ENCODE measurements around the gene INTS12. TPM values are rescaled to one million over a fixed set of nuclear protein-coding genes. Genes with fewer than 3 reads are reported as not detected.
"Not testable (repeated sequence)": the region's sequence is repeated elsewhere in the genome, so short reads cannot be mapped to it uniquely, and the experiment has no call there.

The INTS12 gene
- 10 to 100 TPM; 17.2 to 30.6 (median 21.5) TPM for polyA plus RNA-seq

GRCh38 chr4:105708181-105709080, at the start of gene INTS12, which contains the start of gene GSTCD:
Gene INTS12, minus strand, starts transcription at chr4:105708689. Its CDS starts 8,684 bp downstream, at chr4:105700005.
Gene GSTCD, plus strand, starts transcription at chr4:105708784. Its CDS starts 8,830 bp downstream, at chr4:105717614.
- no peaks in the 10 kb centered on the region for H3K9me3 Mint-ChIP-seq
- peak within 1 kb of the TSS; percentile 94 to 98 (median 96) for H3K27ac Mint-ChIP-seq
- DNase-seq: peak; percentile 83 to 87 (median 86)
- peaks cover 11 to 31% of the 10 kb centered on the region in 2 donors for H3K4me1 Mint-ChIP-seq
- peak within 1 kb of the TSS; percentile 99 to 100 (median 99) for H3K4me3 Mint-ChIP-seq
- H3K27me3 Mint-ChIP-seq (ENCODE audit: low read depth in 3 of 3): peaks cover 0 to 8% (median 0%) of the 10 kb centered on the region in 3 donors
- H3K36me3 Mint-ChIP-seq: no peaks in the 10 kb centered on the region

GRCh38 chr4:105755375-105755774, 46.9 kb upstream of the INTS12 start:
- no peaks in the 10 kb centered on the region for H3K9me3 Mint-ChIP-seq
- peaks cover 0 to 1% (median 0%) of the 10 kb centered on the region in 3 donors for H3K27me3 Mint-ChIP-seq (ENCODE audit: low read depth in 3 of 3)
- DNase-seq: no peak
- H3K4me1 Mint-ChIP-seq: no peaks in the 10 kb centered on the region
- no peak overlapping the region for H3K27ac Mint-ChIP-seq
- no peak overlapping the region for H3K4me3 Mint-ChIP-seq
- H3K36me3 Mint-ChIP-seq: no peaks in the 10 kb centered on the region

- Mint-ChIP-seq H3K27ac (no peak overlapping the region), H3K9me3 (no peaks in the 10 kb centered on the region), H3K36me3 (peaks cover 0 to 3% (median 0%) of the 10 kb centered on the region in 3 donors), H3K4me3 (no peak overlapping the region), H3K27me3 (ENCODE audit: low read depth in 3 of 3) (peaks cover 0 to 1% (median 0%) of the 10 kb centered on the region in 3 donors), H3K4me1 (no peaks in the 10 kb centered on the region)
- DNase-seq: no peak
Measured at GRCh38 chr4:105753361-105753760, 44.9 kb upstream of the INTS12 start.

- Mint-ChIP-seq H3K36me3 (peaks cover 0 to 4% (median 3%) of the 10 kb centered on the region in 3 donors), H3K9me3 (no peaks in the 10 kb centered on the region), H3K4me3 (no peak overlapping the region), H3K27me3 (ENCODE audit: low read depth in 3 of 3) (no peaks in the 10 kb centered on the region), H3K4me1 (no peaks in the 10 kb centered on the region), H3K27ac (no peak overlapping the region)
- no peak for DNase-seq
Measured at GRCh38 chr4:105751718-105752299, 43.3 kb upstream of the INTS12 start.

- DNase-seq: no peak
- Mint-ChIP-seq H3K4me1 (no peaks in the 10 kb centered on the region), H3K9me3 (no peaks in the 10 kb centered on the region), H3K27me3 (ENCODE audit: low read depth in 3 of 3) (no peaks in the 10 kb centered on the region), H3K36me3 (peaks cover 3 to 7% (median 6%) of the 10 kb centered on the region in 3 donors), H3K4me3 (no peak overlapping the region), H3K27ac (no peak overlapping the region)
Measured at GRCh38 chr4:105748222-105748621, 39.7 kb upstream of the INTS12 start.

- Mint-ChIP-seq H3K36me3 (peaks cover 28 to 38% (median 36%) of the 10 kb centered on the region in 3 donors), H3K4me1 (no peaks in the 10 kb centered on the region), H3K4me3 (no peak overlapping the region), H3K27me3 (ENCODE audit: low read depth in 3 of 3) (no peaks in the 10 kb centered on the region), H3K27ac (no peak overlapping the region), H3K9me3 (peaks cover 4 to 22% (median 16%) of the 10 kb centered on the region in 6 donors)
- DNase-seq: no peak
Measured at GRCh38 chr4:105741548-105741947, 33.1 kb upstream of the INTS12 start.

GRCh38 chr4:105735217-105735616, 26.7 kb upstream of the INTS12 start:
- DNase-seq; H3K27me3 Mint-ChIP-seq (ENCODE audit: low read depth in 3 of 3); H3K4me3 Mint-ChIP-seq; H3K27ac Mint-ChIP-seq; H3K4me1 Mint-ChIP-seq: not testable (repeated sequence)
- Mint-ChIP-seq H3K9me3 (peaks cover 4 to 28% (median 23%) of the 10 kb centered on the region in 6 donors), H3K36me3 (peaks cover 48 to 81% (median 65%) of the 10 kb centered on the region in 3 donors)

- not testable (repeated sequence) for H3K9me3 Mint-ChIP-seq; H3K4me1 Mint-ChIP-seq; H3K27ac Mint-ChIP-seq; H3K4me3 Mint-ChIP-seq; DNase-seq; H3K27me3 Mint-ChIP-seq (ENCODE audit: low read depth in 3 of 3)
- peaks cover 28 to 57% (median 44%) of the 10 kb centered on the region in 3 donors for H3K36me3 Mint-ChIP-seq
Measured at GRCh38 chr4:105729895-105730294, 21.4 kb upstream of the INTS12 start.

- DNase-seq: no peak
- no peak overlapping the region for H3K27ac Mint-ChIP-seq
- H3K4me1 Mint-ChIP-seq: no peaks in the 10 kb centered on the region
- H3K9me3 Mint-ChIP-seq: peaks cover 0 to 3% (median 0%) of the 10 kb centered on the region in 6 donors
- H3K4me3 Mint-ChIP-seq: no peak overlapping the region
- H3K36me3 Mint-ChIP-seq: peaks cover 10 to 25% (median 16%) of the 10 kb centered on the region in 3 donors
- no peaks in the 10 kb centered on the region for H3K27me3 Mint-ChIP-seq (ENCODE audit: low read depth in 3 of 3)
Measured at GRCh38 chr4:105725623-105726022, 17.1 kb upstream of the INTS12 start.

GRCh38 chr4:105719204-105719603, 10.7 kb upstream of the INTS12 start:
- peaks cover 0 to 6% (median 3%) of the 10 kb centered on the region in 3 donors for H3K36me3 Mint-ChIP-seq
- no peak for DNase-seq
- no peaks in the 10 kb centered on the region for H3K9me3 Mint-ChIP-seq
- no peaks in the 10 kb centered on the region for H3K4me1 Mint-ChIP-seq
- no peaks in the 10 kb centered on the region for H3K27me3 Mint-ChIP-seq (ENCODE audit: low read depth in 3 of 3)
- H3K4me3 Mint-ChIP-seq: no peak overlapping the region
- H3K27ac Mint-ChIP-seq: no peak overlapping the region

GRCh38 chr4:105715692-105716278, 7.3 kb upstream of the INTS12 start:
- DNase-seq: peak; percentile 12 to 21 (median 14)
- Mint-ChIP-seq H3K9me3 (no peaks in the 10 kb centered on the region), H3K4me1 (no peaks in the 10 kb centered on the region), H3K4me3 (no peak overlapping the region), H3K27me3 (ENCODE audit: low read depth in 3 of 3) (peaks cover 0 to 6% (median 0%) of the 10 kb centered on the region in 3 donors), H3K27ac (no peak overlapping the region), H3K36me3 (peaks cover 0 to 6% (median 3%) of the 10 kb centered on the region in 3 donors)

GRCh38 chr4:105714932-105715331, 6.4 kb upstream of the INTS12 start:
- Mint-ChIP-seq H3K4me3 (no peak overlapping the region), H3K36me3 (peaks cover 0 to 3% (median under 1%) of the 10 kb centered on the region in 3 donors), H3K9me3 (no peaks in the 10 kb centered on the region), H3K27me3 (ENCODE audit: low read depth in 3 of 3) (peaks cover 0 to 6% (median 0%) of the 10 kb centered on the region in 3 donors), H3K4me1 (peaks cover 0 to under 1% of the 10 kb centered on the region in 2 donors), H3K27ac (no peak overlapping the region)
- DNase-seq: no peak

GRCh38 chr4:105714071-105714521, 5.6 kb upstream of the INTS12 start:
- no peak for DNase-seq
- Mint-ChIP-seq H3K4me1 (peaks cover 4 to 9% of the 10 kb centered on the region in 2 donors), H3K4me3 (no peak overlapping the region), H3K27ac (no peak overlapping the region), H3K27me3 (ENCODE audit: low read depth in 3 of 3) (peaks cover 0 to 6% (median 0%) of the 10 kb centered on the region in 3 donors), H3K9me3 (no peaks in the 10 kb centered on the region), H3K36me3 (peaks cover 0 to 3% (median 0%) of the 10 kb centered on the region in 3 donors)

Measured in immature natural killer cell (primary cell).